ENCODE data around the gene KCNG2. TPM values are rescaled to one million over a fixed set of nuclear protein-coding genes. Genes with fewer than 3 reads are reported as not detected.

KCNG2 gene
- polyA plus RNA-seq, 4 donors = 0.11 to 0.55 (median 0.35) TPM

DNA sequence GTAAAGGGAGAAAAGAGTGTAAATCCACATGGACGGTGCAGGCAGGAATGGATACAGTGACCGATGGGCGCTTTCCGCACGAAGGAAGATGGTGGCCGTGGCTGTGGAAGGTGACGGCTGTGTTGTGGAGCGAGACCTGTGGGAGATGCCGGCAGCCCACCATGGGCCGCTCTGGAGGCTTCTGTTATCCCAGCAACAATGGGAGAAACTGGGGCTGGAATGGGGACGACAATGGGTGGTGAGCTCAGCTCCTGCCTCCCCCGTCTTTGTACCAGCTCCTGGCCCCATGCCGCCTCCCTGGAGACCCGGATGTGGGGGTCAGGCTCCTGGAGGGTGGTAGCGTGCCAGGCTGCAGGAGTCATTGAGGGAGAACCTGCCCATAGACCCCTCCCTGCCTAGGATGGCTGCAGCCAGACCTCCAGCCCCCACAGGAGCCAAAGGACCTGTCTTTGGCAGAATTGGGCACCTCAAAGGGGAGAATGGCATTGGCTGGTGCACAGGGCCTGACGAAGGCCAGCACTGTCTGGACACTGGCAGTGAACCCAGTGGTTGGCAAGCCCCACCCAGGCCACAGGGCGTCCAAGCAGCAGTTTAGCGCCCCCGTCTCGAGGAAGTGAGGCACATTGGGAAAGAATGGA is 81.1 kb downstream of the KCNG2 start:
- DNase-seq (ENCODE audit: low read depth in 4 of 4, low spot score in 2 of 4) = no peak

DNA sequence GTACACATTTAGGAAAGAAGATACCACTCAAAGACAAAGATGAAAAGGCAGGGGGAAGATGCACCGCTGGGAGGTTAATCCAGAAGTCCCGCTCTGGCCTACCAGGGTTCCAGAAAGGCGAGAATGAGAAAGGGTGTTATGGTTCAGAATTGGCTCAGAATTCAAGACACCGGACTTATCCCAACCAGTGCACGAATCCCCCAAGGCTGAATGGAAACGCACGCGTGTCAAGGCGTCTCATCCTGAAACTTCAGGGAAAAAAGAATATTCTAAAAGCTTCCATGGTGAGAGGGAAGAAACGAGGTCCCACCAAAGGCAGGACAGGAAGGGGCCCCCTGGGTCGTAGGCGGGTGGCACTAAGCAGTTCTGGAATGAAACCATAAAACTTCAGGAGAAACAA is 81.8 kb downstream of the KCNG2 start:
- DNase-seq (ENCODE audit: low read depth in 4 of 4, low spot score in 2 of 4) = no peak

DNA sequence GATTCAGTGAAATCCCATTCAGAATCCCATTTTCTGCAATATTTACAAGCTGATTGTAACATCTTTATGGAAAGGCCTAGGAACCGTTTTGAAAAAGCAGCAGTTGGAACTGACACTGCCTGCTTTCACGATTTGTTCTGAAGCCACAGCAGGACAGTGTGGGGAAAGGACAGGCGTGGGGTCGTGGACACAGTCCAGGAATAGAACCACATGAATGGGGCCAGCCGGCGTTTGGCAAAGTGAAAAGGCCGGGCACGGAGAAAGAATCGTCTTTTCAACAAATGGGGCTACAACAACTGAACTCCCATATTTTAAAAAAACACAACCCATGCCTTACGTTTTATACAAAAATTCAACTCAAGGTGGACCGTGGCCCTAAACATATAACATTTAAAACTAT is 84.0 kb downstream of the KCNG2 start:
- DNase-seq (ENCODE audit: low read depth in 4 of 4, low spot score in 2 of 4) = no peak

DNA sequence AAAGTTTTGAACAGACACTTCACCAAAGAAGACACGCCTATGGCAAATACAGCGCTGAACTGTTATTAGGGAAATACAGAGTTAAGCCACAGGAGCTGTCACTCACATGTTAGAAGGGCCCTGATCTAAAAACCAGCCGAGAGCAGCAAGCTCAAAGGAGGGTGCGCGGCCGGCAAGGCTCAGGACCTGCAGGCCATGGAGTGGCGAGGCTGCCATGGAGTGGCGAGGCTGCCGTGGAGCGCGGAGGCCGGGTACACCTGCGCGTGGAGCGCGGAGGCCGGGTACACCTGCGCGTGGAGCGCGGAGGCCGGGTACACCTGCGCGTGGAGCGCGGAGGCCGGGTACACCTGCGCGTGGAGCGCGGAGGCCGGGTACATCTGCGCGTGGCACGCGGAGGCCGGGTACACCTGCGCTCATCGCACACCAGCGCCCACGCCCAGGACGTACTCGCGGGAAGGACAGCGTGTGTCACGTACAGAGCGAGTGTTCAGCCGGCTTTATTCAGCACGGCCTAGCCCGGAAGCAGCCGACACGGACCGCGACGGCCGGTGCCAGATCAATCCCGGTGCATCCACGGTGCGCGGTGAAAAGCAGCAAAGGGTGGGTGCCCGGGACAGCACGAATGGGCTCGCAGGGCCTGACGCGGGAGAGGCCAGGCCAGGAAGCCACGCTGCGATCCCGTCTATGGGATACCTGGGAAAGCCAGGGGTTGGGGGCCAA is 84.9 kb downstream of the KCNG2 start:
- DNase-seq (ENCODE audit: low read depth in 4 of 4, low spot score in 2 of 4) = no peak

DNA sequence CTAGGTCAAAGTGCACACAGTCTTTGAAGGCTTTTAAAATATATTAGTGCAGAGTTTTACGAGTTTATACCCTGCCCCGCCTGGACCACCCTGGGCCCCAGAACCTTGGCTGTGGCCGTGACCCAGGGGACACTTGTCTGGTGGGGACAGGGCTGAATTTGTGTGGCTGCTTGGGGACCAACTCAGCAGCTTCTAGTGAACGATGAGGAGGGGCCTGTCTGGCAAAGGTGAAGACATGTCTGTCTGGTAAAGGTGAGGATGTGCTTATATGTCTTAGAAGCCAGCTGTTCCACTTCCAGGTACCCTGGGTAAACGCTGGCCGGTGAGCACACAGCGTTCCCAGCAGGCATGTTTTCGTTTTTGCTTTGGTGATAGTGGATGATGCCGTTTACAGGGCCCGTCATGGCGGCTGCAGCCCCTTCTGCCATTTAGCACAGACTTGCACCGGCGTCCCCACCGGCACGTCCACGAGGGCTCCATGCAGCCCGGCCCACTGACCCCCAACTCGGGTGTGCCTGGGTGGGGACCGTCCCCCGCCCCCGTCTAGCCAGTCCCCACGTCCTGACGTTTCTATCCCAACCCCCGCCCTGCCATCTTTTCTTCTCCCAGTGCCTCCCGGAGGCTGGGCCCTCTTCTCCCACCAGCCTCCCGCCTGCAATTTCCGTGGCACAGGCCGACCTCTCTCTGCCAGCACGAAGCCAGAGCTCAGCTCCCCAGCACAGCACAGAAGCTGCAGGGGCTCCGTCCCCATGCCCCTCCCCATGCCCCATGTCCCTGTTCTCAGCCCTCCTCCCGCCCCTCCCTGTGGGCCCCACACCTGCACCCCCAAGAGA is 85.9 kb downstream of the KCNG2 start:
- no peak for DNase-seq (ENCODE audit: low read depth in 4 of 4, low spot score in 2 of 4)

DNA sequence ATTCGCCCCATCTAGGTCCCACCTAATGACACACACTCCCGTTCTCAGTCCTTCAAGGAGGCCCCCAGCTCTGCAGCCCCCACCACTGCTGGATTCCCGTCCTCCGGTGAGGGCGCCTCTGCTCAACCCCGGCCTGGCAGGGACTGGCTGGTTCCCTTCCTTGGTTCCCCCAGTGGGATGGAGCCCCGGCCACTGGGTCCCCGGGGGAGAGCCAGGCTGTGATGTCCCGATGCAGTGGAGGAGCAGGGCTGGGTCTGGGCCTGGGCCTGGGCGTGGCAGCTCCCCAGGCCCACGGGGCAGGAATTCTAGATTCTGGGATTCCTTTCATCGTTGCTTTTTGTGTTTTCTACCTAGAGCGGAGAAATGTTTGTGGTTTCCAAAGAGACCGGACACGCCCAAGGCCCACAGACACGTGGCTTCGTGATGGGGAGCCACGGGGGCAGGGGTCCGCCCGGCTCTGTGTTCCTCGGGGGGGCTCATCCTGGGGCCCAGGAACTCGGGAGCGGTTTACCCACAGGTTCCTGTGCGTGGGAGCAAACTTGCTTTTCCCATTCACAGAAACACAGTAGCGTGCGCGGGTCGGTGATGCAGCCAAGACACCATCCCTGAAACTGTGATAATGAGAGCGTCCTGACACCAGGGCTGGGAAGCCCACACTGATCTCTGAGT is 86.7 kb downstream of the KCNG2 start:
- no peak for DNase-seq (ENCODE audit: low read depth in 4 of 4, low spot score in 2 of 4)

DNA sequence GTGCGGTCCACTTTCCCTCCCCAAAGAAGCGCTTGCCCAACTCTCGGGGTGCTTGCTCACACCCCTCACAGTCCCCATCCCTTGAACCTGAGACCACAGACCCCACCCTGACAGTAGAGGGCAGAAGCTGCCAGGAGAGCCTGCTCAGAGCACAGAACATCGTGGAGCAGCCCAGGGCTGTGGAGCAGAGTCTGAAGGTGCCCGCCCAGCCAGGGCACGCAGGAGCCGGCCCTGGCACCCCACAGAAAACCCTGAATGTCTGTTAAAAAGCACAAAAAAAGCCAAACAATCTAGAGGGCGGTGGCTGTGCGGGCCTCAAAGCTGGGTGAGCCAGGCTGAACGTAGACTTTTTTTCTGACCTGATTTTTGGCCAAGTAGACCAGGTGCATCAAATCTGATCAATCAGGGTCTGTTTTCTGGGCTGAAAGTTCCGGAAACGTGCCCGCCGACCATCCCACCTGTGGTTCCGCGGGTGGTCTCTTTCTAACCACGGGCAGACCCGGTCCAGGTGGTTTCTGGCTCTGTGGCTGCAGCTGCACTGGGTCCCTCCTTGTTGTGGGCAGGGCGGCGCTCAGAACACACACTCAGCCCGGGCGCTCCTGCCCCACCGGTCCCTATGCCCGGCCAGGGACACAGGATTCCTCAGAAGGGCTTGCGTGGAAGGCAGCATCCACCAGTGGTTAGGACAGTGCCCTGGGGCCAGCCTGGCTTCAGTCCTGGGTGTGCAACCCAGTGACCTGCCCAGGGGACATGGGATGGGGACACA is 87.4 kb downstream of the KCNG2 start:
- DNase-seq (ENCODE audit: low read depth in 4 of 4, low spot score in 2 of 4) = no peak

DNA sequence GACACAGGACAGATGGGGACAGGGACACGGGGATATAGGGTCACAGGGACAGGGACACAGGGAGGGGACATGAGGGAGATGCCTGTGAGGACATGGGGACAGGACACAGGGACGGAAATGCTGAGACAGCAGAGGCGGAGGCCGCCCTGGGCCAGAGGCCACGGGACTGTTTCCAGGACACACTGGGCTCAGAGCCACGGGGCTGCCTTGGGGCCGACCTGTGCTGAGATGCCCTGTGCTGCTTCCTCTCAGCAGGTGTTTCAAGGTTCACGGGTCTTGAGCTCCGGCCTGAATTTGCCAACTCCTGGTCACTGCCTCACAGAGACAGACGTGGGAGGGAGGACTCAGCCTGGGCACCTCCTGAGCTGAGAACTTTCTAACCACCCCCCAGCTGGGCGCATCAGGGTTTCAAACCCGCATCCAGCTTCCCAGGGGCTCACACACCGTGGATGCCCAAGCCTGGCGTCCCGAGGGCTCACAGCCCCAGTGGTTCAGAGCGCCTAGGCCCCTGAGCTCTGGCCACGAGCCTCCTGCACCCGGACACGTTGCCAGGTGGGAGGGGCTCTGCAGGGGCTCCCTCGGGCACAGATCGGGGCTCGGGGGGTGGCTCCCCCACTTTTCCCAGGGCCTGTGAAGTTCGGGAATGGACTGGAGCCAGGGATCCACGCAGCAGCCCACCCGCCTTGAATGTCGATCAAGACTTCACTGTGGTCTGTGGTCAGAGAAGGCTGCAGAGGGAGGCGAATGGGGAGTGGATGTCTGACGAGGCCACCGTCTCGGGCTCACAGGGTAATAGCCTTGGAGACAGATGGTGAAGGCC is 89.7 kb downstream of the KCNG2 start:
- DNase-seq (ENCODE audit: low read depth in 4 of 4, low spot score in 2 of 4) = no peak

DNA sequence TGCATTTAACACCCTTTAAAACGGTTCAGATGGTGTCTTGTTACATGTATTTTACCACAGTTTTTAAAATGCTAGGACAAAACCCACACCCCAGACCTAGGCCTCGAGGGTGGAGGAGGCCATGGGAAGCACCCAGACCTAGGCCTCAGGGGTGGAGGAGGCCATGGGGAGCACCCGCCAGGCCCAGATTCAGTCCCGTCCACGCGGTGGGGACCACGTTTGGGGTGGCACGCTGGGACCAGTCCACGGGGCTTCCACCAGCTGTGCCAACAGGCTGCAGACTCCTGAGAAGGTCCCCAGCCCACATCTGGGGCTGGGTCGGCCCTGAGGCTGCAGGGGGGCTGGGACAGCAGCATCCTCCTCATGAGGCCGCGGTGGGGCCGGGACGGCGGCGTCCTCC is 90.3 kb downstream of the KCNG2 start:
- no peak for DNase-seq (ENCODE audit: low read depth in 4 of 4, low spot score in 2 of 4)

DNA sequence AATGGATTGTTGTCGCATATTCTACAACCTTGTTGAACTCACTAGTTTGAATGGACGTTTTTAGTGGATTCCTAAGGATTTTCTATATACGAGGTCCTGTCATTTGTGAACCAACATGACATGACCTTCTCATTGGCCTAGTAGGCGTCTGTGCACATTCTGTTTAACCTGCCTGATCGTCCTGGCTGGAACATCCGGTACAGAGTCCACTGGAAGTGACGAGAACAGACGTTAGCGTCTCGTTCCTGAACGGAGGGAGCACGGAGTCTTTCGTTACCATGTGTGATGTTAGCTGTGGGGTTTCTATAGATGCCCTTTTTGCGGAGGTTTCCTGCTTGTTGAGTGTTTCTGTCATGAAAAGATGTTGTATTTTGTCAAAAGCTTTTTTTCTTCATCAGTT is 91.8 kb downstream of the KCNG2 start:
- no peak for DNase-seq (ENCODE audit: low read depth in 4 of 4, low spot score in 2 of 4)

DNA sequence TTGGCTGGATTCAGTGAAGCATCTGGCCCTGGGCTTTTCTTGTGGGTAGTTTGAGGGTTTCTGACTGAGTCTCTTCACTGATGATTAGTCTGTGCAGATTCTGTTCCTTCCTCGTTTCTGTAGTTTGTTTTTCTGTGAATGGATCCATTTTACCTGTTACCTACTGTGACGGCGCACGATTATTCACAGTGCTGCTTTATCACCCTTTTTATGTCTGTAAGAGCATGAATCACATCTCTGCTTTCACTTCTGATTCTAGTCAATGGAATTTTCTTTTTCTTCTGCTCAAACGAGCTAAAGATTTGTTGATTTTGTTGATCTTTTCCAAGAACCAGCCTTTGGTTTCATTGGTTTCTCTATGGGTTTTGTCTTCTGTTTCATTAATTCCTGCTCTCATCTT is 92.9 kb downstream of the KCNG2 start:
- DNase-seq (ENCODE audit: low read depth in 4 of 4, low spot score in 2 of 4) = no peak

DNA sequence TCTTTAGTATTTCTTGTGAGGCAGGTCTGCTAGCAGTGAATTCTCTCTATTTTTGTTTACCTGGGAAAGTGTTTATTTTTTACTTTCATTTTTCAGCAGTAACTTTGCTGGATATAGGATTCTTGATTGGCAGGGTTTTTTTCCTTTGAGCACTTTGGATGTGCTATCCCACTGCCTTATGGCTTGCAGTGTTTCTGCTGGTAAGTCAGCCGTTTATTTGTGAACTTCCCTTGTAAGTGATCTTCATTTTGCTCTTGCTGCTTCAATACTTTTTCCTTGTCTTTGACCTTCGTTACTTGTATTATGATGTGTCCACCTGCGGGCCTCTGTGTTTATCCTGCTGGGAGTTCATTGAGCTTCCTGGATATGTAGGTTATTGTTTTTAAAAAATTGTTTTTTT is 99.0 kb downstream of the KCNG2 start:
- no peak for DNase-seq (ENCODE audit: low read depth in 4 of 4, low spot score in 2 of 4)

DNA sequence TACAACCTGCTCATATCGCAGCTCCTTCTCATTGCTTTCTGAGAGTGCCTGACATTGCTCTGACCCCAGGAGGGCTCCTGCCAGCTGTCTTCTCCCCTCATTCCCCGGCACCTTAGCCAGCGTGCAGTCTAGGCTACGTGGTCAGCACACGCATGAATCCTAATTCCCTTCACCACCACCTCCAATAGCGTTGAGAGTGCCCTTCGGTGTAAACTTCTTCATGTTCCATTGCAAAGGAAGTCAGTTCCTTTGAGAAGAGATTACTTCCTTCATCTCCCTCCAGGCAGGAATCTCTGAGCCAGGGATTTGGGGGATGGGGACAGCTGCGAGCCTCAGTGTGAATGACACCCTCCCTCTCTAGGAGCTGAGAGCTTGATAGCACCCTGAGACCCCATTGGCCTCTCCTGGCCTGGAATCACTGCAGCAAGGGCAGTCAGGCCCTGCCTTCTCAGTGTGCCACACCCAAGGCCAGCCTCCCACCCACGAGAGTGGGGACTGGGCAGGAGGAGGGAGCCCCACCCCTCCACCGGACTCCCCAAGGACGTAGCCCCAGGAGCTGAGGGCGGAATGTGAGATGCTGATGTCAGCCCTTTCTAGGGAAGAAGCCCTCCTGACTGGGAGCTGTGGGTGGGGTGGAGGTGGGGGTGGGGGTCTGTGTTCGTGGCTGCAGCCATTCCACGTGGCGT is 100.3 kb downstream of the KCNG2 start:
- no peak for DNase-seq (ENCODE audit: low read depth in 4 of 4, low spot score in 2 of 4)

DNA sequence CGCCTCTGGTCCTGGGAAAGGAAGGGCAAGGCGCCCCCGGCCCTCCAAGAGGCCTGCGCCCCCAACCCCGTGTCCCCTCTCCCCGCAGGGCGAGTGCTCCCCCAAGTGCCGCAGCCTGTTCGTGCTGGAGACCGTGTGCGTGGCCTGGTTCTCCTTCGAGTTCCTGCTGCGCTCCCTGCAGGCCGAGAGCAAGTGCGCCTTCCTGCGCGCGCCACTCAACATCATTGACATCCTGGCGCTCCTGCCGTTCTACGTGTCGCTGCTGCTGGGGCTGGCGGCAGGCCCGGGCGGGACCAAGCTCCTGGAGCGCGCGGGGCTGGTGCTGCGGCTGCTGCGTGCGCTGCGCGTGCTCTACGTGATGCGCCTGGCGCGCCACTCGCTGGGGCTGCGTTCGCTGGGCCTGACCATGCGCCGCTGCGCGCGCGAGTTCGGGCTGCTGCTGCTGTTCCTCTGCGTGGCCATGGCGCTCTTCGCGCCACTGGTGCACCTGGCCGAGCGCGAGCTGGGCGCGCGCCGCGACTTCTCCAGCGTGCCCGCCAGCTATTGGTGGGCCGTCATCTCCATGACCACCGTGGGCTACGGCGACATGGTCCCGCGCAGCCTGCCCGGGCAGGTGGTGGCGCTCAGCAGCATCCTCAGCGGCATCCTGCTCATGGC is 101.3 kb downstream of the KCNG2 start:
- DNase-seq (ENCODE audit: low read depth in 4 of 4, low spot score in 2 of 4) = no peak

DNA sequence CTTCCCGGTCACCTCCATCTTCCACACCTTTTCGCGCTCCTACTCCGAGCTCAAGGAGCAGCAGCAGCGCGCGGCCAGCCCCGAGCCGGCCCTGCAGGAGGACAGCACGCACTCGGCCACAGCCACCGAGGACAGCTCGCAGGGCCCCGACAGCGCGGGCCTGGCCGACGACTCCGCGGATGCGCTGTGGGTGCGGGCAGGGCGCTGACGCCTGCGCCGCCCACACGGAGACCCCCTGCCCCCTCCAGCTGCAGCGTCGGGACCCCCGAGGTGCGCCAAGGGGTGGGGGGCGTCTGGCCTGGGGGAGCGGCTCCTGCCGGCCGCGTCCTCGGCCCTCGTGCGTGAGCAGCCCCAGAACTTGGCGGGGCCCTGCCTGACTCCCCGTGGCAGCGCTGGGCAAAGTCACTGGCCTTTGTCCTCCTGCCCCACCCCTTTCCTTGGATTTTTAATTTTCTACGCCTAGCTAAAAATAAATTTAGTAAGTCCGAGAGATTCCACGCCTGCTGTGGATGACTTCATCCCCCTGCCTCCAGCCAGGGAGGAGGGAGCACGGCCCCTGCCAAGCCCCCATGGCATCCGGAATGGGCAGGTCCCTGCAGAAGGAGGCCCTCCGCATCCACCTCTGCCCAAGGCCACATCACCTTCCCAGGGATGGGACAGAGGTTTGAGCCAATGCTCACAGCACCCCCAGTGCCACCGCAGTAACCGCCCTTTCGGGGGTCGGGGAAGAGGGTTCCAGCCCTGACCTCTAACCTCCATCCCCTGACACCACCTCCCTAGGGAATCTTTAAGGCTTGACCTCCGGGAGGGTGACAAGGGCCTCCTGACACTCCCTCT is 102.1 kb downstream of the KCNG2 start:
- no peak for DNase-seq (ENCODE audit: low read depth in 4 of 4, low spot score in 2 of 4)

DNA sequence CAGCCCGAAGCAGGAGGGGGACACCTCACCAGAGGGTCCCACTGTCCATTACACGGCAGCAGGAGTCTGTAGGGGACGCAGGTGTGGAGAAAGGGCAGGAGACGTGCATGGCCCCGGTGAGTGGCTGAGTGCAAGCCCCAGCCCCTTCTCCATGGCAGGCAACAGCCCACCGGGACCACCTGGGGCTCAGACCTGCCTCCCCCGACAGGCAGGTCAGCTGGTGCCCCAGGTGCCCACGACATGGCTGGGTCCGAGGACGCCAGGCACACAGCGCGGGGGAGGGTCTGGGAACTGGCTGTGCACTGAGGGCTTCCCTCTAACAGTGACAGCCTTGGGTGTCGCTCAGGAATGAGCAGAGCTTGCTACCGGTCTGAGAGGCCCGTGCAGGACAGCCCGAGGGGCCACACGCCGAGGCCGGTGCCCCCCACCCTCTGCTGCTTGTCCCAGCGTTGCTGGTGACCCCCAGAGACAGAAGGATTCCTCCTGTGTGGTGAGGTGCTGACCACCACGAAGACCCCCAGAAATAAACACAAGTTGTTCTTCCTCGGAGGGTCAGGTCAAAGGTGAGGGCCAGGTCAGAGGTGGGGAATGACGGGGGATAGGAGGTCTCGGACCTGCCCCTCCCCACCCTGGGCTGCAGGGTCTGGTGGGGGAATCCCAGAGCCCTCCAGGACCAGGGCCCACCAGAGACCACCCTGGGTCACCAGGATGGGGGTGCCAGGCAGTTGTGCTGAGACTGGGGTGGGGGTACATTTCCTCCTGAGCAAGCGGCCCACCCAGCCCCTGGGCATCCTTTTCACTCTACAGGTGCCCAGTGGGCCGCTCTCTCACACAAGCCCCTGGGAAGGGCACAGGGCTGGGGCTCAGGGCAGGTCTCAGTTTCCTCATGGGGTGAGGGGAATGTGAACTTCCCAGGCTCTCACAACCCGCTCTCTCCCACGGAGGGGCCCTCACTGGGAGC is 103.2 kb downstream of the KCNG2 start:
- no peak for DNase-seq (ENCODE audit: low read depth in 4 of 4, low spot score in 2 of 4)

All from left renal cortex interstitium (tissue), 4 donors.